HG03280 (cell line): ENCODE data around the gene DNPH1.

Source experiments
- ATAC-seq: cut with Tn5 transposase; IDR thresholded peaks from one replicate; pipeline ENCODE4 v1.9.1; 2021; ENCODE audit warnings: mild to moderate bottlenecking, moderate library complexity; ENCODE audit not compliant: unreplicated experiment

The DNPH1 gene

GRCh38 chr6:43264599-43265145 lies 35.4 kb upstream of the DNPH1 start:
- no peak for ATAC-seq

GRCh38 chr6:43263314-43264178 lies 34.3 kb upstream of the DNPH1 start:
- ATAC-seq, result peak; percentile 74

- no peak for ATAC-seq
Measured at GRCh38 chr6:43262780-43263313, 33.6 kb upstream of the DNPH1 start.

- no peak for ATAC-seq
Measured at GRCh38 chr6:43262000-43262779, 32.9 kb upstream of the DNPH1 start.

GRCh38 chr6:43261198-43261597 lies 31.9 kb upstream of the DNPH1 start:
- ATAC-seq, result no peak

- no peak for ATAC-seq
Measured at GRCh38 chr6:43260791-43261190, 31.5 kb upstream of the DNPH1 start.

- ATAC-seq, result no peak
Measured at GRCh38 chr6:43258807-43259686, 29.8 kb upstream of the DNPH1 start.

GRCh38 chr6:43258180-43258579 lies 28.9 kb upstream of the DNPH1 start:
- no peak for ATAC-seq

- ATAC-seq, result no peak
Measured at GRCh38 chr6:43257367-43258145, 28.3 kb upstream of the DNPH1 start.

- ATAC-seq, result no peak
Measured at GRCh38 chr6:43256670-43257366, 27.5 kb upstream of the DNPH1 start.

- no peak for ATAC-seq
Measured at GRCh38 chr6:43255408-43256054, 26.2 kb upstream of the DNPH1 start.

- no peak for ATAC-seq
Measured at GRCh38 chr6:43254846-43255245, 25.6 kb upstream of the DNPH1 start.

- no peak for ATAC-seq
Measured at GRCh38 chr6:43254138-43254817, 25.0 kb upstream of the DNPH1 start.

GRCh38 chr6:43253401-43253800 lies 24.1 kb upstream of the DNPH1 start:
- no peak for ATAC-seq

- no peak for ATAC-seq
Measured at GRCh38 chr6:43250992-43251373, 21.7 kb upstream of the DNPH1 start.

- no peak for ATAC-seq
Measured at GRCh38 chr6:43248791-43249190, 19.5 kb upstream of the DNPH1 start.

- ATAC-seq, result no peak
Measured at GRCh38 chr6:43248101-43248500, 18.8 kb upstream of the DNPH1 start.
